Muscle of back (tissue), 11 donors: ENCODE data around the gene TRPC4AP. TPM values are rescaled to one million over a fixed set of nuclear protein-coding genes. Genes with fewer than 3 reads are reported as not detected.

Experiments
- DNase-seq, 3 donors: peaks; one replicate each; pipeline versions ENCODE4 v3.0.0 to v3.0.0-alpha.2; 2013
- polyA plus RNA-seq, 10 donors: library from polyadenylated mRNA; unstranded; fragments of 120-200 nt; gene quantifications; one replicate each; pipeline ENCODE4 v1.2.1, GENCODE V29; 2013; ENCODE audit not compliant: insufficient read length in 10 of 10

Gene TRPC4AP
- polyA plus RNA-seq, 10 donors, result 49.4 to 63.2 (median 54.0) TPM

- DNase-seq, result no peak
Observed at GRCh38 chr20:34988191-34988540, 104.4 kb downstream of the TRPC4AP start.

DNA sequence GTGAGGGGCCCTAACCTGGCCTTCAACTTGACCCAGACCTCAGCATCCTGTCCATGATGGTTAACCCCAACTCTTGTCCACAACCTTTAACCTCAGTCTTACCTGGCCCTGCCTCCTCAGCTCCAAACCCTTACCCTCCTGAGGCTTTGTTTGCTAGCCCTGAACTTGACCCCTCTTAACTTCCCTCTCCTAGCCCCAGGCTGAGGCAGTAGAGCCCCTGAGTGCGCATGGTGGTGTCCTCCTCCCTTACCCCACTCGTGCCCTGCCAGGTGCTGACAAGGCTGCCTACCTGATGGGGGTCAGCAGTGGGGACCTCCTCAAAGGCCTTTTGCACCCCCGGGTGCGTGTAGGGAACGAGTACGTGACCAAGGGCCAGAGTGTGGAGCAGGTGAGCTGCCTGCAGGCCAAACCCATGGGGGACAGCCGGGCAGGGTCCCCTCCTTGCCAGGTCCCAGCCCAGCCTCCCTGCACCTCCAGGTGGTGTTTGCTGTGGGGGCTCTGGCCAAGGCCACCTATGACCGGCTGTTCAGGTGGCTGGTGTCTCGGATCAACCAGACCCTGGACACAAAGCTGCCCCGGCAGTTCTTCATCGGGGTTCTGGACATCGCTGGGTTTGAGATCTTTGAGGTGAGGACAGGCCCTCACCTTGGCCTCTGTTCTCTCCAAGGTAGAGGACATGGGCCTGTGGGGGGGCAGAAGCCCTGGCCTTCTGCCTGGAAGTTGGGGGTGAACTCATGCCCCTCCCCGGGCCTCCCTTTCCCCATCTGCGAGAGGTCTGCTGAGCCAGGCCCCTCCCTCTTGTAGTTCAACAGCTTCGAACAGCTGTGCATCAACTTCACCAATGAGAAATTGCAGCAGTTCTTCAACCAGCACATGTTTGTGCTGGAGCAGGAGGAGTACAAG, 105.1 kb downstream of the TRPC4AP start:
- DNase-seq, result peak in 1 of 3 donors; percentile 48

GRCh38 chr20:34986311-34987287, 106.0 kb downstream of the TRPC4AP start:
- no peak for DNase-seq

DNA sequence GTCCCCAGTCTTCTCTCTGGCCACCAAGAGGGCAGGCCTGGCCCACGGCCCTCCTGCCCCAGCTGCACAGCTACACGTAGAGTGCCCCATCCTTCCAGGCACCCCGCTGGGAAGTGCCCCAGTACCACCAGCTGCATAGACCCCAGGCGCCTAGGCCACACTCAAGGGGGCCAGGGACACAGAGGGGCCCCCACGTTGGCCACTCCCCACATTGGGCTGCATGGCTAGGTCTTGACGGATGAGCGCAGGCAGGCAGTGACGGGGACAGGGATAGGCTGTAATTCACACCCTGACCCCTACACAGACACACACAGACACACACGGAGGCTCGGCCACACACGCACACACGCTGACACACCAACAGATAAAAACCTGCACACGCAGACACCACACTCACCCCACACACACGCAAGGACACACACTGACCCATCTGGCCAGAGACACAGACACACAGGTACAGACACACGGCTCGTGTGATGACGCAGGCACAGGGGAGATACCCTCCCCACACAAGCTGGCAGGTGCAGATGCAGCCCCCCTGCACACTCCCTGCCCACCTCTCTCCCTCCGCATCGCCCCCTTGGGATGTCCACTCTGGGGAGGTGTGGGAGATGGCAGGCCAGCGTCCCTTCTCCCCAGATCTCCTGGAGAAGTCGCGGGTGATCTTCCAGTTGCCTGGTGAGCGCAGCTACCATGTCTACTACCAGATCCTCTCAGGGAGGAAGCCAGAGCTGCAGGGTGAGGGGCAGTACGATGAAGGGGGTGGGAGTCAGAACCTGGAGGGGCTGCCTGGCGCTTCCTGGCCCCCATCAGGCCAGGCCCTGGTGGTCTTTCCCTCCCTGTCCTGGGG, 106.9 kb downstream of the TRPC4AP start:
- DNase-seq, result no peak

GRCh38 chr20:34984756-34985261, 107.8 kb downstream of the TRPC4AP start:
- DNase-seq, result no peak

DNA sequence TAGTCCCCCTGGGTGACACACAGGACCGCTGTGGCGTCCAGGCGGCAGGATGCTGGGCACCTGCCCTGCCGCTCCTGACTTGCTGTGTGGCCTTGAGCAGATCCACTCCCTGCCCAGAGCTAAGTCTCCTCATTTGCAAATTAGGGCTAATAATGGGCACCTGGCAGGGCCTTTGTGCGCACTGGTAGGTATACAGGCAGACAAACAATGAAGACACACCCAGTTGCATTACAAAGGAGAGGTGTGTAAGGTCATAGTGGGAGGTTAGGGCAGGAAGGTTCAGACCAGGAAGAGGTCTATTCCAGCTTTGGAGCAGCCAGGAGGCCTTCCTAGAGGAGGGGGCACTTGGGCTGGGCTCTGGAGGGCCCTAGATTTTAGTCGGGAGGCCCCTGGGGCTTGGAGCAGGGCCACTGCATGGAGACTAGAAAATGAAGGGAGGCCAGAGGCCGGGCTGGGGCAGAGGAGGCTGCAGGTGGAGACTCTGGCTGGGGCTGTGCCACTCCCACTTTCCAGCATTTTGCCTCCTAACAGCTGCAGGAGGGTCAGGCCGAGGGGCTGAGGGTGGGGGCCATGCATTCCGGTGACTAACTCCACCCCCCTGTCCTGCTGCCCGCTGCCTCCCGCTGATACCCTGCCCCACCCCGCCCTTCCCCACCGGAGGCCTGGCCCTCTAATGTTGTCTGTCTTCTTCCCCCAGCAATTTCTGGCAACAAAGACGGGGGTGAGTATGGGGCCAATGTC, 108.4 kb downstream of the TRPC4AP start:
- no peak for DNase-seq

DNA sequence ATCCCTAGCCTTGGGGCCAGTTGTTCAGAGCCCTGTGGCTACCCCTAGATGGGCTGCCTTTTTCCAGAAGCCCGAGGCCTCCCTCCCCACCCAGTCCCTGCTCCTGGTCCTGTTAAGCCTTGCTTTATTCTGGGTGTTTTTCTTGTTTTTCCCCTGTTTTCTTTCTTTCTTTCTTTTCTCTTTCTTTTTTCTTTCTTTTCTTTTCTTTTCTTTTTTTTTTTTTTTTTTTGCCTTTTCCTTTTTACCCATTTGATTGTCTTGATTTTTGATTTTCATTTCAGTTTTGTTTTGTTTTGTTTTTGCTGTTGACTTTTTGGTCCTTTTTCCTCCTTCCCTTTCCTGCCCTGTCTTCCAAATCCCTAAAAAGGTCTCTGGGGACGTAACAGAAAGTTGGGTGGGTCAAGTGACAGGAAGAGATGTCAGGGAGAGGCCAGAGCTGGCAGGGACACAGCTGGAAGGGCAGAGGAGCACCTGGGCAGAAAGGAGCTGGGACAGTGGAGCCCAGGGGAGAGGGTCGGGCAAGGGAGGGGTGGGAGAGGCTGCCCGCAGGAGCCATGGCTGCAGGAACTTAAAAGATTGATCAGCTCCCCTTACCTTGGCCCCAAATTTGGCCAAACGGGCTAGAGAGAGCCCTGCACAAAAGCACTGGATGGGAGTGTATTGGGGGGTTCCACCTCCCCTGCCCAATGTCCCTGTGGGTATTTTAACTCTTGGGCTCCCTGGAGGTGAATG, 109.4 kb downstream of the TRPC4AP start:
- DNase-seq, result no peak

GRCh38 chr20:34982270-34983088, 110.1 kb downstream of the TRPC4AP start:
- DNase-seq, result no peak

DNA sequence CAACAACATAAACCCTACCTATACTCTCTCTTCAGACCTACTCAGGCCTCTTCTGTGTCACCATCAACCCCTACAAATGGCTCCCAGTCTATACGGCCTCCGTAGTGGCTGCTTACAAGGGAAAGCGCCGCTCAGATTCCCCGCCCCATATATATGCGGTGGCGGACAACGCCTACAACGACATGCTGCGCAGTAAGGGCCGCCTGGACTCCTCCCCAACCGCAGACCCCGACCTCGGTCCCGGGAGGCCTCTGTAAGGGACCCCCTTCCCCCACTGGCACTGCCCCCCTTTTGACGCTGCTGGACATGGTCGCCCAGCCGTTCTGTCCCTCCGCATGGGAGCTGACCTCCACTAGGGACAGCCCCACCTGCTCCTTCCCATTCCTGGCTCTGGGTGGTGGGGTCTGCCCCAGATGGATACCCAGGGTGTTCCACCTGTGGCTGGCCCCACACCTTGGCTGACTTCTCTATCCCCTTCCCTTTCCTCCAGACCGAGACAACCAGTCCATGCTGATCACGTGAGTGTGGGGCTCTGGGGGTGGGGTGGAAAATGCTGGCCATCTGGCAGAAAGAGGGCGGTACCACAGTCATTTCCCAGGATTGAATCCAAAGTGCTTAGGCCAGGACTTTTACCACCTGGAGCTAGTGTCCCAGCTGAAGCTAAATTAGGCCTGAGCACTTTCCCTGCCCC, 111.9 kb downstream of the TRPC4AP start:
- DNase-seq, result peak in 1 of 3 donors; percentile 61

DNA sequence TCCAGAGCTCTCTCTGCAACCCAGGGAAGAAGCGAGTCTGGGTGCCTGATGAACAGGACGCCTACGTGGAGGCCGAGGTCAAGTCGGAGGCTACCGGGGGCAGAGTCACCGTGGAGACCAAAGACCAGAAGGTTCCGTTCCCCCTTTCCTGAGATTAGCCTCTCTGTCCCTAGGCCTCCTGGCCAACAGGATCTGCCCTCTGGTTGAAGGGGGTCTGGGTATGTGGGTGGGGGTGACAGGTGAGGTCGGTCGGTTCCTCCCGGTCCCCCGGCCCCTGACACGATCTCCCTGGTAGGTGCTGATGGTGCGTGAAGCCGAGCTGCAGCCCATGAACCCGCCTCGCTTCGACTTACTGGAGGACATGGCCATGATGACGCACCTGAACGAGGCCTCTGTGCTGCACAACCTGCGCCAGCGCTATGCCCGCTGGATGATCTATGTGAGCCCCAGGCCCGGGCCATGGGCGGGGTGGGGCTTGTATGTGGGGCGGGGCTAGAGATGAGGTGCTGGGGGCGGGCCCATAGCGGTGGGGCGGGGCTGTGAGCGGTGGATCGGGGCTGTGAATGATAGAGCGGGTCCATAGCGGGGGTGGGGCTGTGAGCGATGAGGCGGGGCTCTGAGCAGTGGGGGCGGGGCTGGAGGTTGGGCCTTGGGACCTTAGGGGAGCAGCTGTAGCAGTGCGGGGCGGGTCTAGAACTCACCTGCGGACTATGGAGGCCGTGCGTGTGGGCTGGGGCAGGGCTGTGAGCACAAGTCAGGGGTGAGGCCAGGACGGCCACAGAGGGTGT, 113.0 kb downstream of the TRPC4AP start:
- no peak for DNase-seq

DNA sequence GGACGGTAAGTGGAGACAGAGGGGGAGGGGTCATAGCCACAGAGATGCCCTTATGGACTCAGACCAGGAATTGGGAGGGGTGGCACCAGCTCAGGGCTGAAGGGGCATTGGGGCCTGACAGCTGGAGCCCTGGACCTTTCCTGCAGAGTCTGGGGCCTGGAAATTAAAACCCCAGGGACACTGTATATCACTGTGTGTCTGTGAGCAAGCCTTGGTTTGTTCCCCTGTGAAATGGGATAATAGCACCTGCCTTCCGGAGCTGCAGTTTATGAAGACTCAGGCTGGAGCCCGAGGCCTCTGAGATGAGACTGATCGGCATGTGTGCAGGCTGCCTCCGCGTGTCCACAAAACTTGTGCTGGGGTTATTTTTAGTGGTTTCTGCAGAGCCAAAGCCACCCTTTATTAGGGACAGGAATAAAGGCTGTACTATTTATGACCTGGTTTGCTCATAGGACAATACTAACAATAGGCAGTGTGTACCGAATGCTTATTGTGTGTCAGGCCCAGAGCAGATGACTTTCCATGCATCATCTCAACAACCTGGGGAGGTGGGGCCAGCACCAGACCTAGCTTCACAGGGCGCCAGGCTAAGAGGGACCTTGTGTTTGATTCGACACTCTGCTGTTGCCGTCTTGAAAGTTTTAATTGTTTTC, 114.4 kb downstream of the TRPC4AP start:
- no peak for DNase-seq

DNA sequence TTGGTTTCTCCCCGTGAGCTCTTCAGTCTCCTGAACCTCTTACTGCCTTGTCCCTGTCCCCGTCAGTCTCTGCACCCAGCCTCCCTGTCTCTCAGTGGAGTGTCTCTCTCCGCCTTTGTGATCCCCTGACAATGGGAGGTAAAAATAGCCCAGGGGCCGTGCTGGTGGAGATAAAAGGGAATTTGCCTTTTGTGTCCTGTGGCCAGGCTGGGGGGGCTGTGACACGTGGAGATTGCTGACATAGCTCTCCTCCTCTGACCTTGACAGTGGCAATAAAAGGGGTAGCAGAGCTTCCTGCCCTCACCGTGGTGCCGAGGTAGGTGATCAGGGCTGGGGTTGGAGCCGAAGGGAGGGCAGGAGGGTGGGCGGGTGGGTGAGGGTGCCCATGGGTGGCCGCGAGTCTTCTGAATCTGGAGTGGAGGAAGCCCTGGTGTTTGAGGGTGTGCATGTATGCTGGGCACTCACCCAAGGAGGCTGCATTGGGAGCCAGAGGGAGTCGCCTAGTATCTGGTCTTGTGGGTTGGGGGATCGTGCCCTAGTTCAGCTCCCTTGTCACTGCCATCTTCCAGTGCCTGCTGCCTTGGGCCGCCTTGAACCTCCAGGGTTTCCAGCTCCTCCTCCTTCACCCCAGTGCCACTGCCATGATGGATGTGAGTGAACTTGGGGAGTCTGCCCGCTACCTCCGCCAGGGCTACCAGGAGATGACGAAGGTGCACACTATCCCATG, 115.1 kb downstream of the TRPC4AP start:
- DNase-seq, result no peak

DNA sequence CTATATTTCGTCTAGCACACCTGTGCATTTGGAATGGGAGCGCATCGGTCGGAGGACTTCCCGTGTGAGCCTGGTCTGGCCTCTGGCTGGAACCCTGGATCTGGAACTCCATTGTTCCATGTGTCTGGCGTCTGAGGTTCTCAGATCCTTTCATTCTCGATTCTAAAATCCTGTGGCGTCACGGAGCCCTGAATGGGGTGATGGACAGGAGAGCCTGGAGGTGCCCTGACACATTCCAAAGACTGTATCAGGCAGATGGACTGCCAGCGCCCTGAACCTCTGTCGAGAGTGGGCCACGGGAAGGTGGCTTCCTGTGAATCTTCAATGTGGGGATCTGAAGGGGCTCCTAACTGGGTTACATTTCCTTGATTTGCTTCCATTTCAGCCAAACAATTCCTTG, 116.3 kb downstream of the TRPC4AP start:
- no peak for DNase-seq

DNA sequence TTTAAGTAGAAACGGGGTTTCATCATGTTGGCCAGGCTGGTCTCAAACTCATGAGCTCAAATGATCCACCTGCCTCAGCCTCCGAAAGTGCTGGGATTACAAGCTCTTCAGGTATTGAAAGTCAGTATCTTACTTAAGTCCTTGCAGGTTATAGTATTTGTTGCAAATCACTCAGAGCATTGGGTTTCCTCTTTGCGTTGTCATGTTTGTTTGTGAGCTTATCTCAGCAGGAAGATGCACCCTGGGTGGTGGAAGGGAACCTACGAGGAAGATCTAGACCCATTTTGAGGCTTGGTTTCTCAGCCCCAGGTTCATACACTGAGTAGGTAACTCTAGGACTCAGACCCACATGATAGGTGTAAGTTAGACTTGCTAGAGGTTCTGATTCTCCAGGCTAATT, 118.4 kb downstream of the TRPC4AP start:
- DNase-seq, result no peak

- no peak for DNase-seq
Observed at GRCh38 chr20:34971561-34972235, 120.9 kb downstream of the TRPC4AP start.
